OCI-M2 (cell line): ENCODE data around the gene ZNF146.
"Not testable (repeated sequence)": the region's sequence is repeated elsewhere in the genome, so short reads cannot be mapped to it uniquely, and the experiment has no call there.

Experiments used
- DNase-seq: peaks from one replicate; lab custom pipeline; 2025; ENCODE audit not compliant: unreplicated experiment; lab: John Stamatoyannopoulos, UW

Gene ZNF146

GRCh38 chr19:36269295-36269694, 54.4 kb downstream of the ZNF146 start:
- not testable (repeated sequence) for DNase-seq
